ENCODE data around the gene MTHFD1.

DNA sequence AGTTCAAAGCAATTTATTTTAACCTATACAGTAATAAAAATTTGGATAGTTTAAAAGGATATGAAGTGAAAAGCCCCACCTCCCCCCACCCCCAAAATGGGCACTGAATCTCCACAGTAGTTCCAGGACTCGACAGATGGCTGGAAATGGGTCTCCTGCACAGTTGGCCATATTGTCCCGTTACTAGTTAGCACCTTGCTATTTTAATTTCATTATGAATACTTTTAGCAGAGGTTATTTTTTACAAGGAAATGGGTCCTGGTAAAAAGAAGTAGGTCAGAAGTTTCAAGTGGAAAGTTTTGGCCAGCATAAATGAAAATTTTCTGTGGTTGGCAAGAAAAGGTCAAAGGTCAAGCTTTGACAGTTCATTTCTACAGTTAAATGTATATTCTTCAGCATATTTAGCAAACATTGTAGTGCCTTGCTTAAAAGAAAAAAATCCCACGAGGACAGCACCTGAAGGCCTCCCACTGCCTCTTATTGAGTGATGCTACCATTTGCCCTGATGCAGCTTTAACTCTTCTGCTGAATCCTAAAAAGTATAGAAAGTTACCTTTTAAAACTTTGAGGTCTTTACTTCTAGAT, 28.3 kb downstream of the MTHFD1 start:
- TF ChIP-seq MAX (CRISPR knock-in tag; IDR thresholded peaks at IDR 0.05) (no peak), CTCF (IDR thresholded peaks at IDR 0.05) (no peak), ZNF317 (CRISPR knock-in tag; IDR thresholded peaks at IDR 0.05; ENCODE audit: borderline replicate concordance, low read depth) (no peak), ESRRA (CRISPR knock-in tag; IDR thresholded peaks at IDR 0.05; ENCODE audit: borderline replicate concordance) (no peak), NR2C2 (CRISPR knock-in tag; IDR thresholded peaks at IDR 0.05) (no peak)
- TF ChIP-seq, protein P1, sequence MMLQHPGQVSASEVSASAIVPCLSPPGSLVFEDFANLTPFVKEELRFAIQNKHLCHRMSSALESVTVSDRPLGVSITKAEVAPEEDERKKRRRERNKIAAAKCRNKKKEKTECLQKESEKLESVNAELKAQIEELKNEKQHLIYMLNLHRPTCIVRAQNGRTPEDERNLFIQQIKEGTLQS (CRISPR knock-in tag; conservative IDR thresholded peaks at IDR 0.05), result no peak
- TF ChIP-seq, protein P2, sequence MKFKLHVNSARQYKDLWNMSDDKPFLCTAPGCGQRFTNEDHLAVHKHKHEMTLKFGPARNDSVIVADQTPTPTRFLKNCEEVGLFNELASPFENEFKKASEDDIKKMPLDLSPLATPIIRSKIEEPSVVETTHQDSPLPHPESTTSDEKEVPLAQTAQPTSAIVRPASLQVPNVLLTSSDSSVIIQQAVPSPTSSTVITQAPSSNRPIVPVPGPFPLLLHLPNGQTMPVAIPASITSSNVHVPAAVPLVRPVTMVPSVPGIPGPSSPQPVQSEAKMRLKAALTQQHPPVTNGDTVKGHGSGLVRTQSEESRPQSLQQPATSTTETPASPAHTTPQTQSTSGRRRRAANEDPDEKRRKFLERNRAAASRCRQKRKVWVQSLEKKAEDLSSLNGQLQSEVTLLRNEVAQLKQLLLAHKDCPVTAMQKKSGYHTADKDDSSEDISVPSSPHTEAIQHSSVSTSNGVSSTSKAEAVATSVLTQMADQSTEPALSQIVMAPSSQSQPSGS (CRISPR knock-in tag; IDR thresholded peaks at IDR 0.05; ENCODE audit: borderline replicate concordance, low read depth), result no peak
